GM12864 (cell line): Measurements from ENCODE around the gene KCNQ1.

Source experiments
- DNase-seq: peaks from one replicate; pipeline ENCODE4 v3.0.0-alpha.2; 2011; ENCODE audit warnings: low read depth
- H3K4me3 ChIP-seq: 2 replicates; pipeline ENCODE4 v1.5.1; 2011; ENCODE audit warnings: mild to moderate bottlenecking, low read depth, low read length, control low read depth
- CTCF ChIP-seq: IDR thresholded peaks from 2 replicates; pipeline ENCODE4 v1.5.1; 2011; ENCODE audit warnings: low read depth, mild to moderate bottlenecking, moderate library complexity, low read length, control low read depth, inconsistent platforms; ENCODE audit errors: missing control alignments

KCNQ1 gene

GRCh38 chr11:2447951-2448650 lies 3.3 kb downstream of the KCNQ1 start:
- no peak for TF ChIP-seq CTCF
- no peak for DNase-seq
- H3K4me3 ChIP-seq = no peak overlapping the region

- no peak for TF ChIP-seq CTCF
- no peak for DNase-seq
- H3K4me3 ChIP-seq = no peak overlapping the region
These were observed 4.1 kb downstream of the KCNQ1 start for GRCh38 chr11:2448661-2449547.

GRCh38 chr11:2449548-2450320 lies 4.9 kb downstream of the KCNQ1 start:
- TF ChIP-seq CTCF = no peak
- no peak for DNase-seq

GRCh38 chr11:2450321-2451041 lies 5.7 kb downstream of the KCNQ1 start:
- no peak for DNase-seq
- TF ChIP-seq CTCF = no peak
- no peak overlapping the region for H3K4me3 ChIP-seq

More at GRCh38 chr11:2449548-2450320, 4.9 kb downstream of the KCNQ1 start:
- no peak overlapping the region for H3K4me3 ChIP-seq

GRCh38 chr11:2451336-2451735 lies 6.5 kb downstream of the KCNQ1 start:
- H3K4me3 ChIP-seq = no peak overlapping the region
- DNase-seq = no peak
- no peak for TF ChIP-seq CTCF

GRCh38 chr11:2451916-2452315 lies 7.1 kb downstream of the KCNQ1 start:
- H3K4me3 ChIP-seq = no peak overlapping the region
- TF ChIP-seq CTCF = no peak
- no peak for DNase-seq
